ENCODE data around the gene PBRM1.
"Not testable (repeated sequence)": the region's sequence is repeated elsewhere in the genome, so short reads cannot be mapped to it uniquely, and the experiment has no call there.

PBRM1 gene

GRCh38 chr3:52685709-52686691 is at the start of gene PBRM1, which contains the start of gene GNL3:
Gene PBRM1, minus strand, starts transcription at chr3:52685913.
Gene GNL3, plus strand, starts transcription at chr3:52686032. Its CDS starts 61 bp downstream, at chr3:52686093.
- DNase-seq (ENCODE audit: low read depth), result peak; percentile 83

DNA sequence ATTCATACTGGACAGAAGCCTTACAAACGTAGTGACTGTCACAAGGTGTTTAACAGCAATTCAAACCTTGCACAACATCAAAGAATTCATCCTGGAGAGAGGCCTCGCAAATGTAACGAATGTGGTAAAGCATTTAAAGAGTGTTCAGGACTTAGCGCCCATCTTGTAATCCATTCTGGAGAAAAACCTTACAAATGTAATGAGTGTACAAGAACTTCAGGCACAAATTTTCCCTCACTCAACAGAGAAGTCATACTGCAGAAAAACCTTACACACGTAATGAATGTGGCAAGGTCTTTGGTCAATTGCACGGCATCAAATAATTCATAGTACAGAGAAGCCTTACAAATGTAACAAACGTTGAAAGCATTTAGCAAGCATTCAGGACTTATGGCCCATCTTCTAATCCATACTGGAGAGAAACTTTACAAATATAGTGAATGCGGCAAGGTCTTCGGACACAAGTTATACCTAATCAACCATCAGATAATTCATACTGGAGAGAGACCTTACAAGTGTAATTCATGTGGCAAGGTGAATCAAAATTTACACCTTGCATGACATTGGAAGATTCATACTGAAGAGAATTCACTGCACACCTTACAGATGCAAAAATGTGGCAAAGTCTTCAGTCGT is 47.7 kb upstream of the PBRM1 start:
- DNase-seq (ENCODE audit: low read depth), result no peak

GRCh38 chr3:52731590-52731989 is 45.9 kb upstream of the PBRM1 start:
- DNase-seq (ENCODE audit: low read depth), result no peak

DNA sequence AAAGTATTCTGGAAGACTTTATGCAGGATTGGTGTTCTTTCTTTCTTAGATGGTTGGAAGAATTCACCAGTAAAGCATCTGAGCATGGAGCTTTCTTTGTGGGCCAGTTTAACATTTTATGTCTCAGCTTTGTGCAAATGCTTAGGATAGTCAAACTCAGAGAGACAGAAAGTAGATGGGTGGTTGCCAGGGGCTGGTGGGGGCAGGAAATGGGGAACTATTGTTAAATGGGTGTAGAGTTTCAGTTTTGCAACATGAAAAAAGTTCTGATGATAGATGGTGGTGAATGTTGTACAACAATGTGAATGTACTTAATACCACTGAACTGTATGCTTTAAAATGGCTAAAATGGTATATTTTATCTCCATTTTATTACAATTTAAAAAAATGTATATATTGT is 45.0 kb upstream of the PBRM1 start:
- DNase-seq (ENCODE audit: low read depth), result no peak

GRCh38 chr3:52728753-52729152 is 43.0 kb upstream of the PBRM1 start:
- DNase-seq (ENCODE audit: low read depth), result not testable (repeated sequence)

DNA sequence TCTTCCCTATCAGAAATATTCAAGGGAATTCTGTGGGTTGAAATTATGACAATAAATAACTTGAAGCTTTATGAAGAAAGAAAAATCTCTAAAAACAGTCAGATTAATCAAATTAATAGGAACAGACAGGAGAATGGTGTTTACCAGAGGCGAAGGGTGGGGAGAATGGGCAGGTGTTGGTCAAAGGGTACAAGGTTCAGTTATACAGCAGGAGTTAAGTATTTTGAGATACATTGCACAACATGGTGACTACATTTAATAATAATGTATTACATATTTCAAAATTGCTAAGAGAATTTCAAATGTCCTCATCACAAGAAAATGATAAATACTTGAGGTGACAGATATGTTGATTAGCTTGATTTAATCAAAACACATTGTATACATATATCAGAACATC is 38.8 kb upstream of the PBRM1 start:
- no peak for DNase-seq (ENCODE audit: low read depth)

DNA sequence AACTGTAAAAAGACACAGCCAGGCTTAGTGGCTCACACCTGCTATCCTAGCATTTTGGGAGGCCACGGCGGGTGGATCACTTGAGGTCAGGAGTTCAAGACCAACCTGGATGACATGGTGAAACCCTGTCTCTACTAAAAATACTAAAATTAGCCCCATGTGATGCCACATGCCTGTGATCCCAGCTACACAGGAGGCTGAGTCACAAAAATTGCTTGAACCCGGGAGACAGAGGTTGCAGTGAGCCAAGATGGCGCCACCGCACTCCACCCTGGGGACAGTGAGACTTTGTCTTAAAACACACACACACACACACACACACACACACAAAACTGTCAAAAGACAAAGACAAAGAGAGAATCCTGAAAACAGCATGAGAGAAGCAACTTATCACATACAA is 38.2 kb upstream of the PBRM1 start:
- DNase-seq (ENCODE audit: low read depth), result no peak

DNA sequence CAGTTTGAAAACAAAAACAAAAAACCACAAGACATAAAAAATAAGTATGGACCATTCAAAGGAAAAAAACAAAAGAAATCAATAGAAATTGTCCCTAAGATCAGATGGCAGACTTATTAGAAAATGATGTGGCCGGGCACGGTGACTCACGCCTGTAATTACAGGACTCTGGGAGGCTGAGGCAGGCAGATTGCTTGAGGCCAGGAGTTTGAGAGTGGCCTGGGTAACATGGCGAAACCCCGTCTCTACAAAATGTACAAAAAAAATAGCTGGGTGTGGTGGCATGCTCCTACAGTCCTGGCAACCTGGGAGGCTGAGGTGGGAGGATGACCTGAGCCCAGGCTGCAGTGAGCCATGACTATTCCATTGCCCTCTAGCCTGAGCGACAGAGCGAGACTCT is 36.8 kb upstream of the PBRM1 start:
- DNase-seq (ENCODE audit: low read depth), result no peak

GRCh38 chr3:52721730-52722008 is 36.0 kb upstream of the PBRM1 start:
- DNase-seq (ENCODE audit: low read depth), result no peak

DNA sequence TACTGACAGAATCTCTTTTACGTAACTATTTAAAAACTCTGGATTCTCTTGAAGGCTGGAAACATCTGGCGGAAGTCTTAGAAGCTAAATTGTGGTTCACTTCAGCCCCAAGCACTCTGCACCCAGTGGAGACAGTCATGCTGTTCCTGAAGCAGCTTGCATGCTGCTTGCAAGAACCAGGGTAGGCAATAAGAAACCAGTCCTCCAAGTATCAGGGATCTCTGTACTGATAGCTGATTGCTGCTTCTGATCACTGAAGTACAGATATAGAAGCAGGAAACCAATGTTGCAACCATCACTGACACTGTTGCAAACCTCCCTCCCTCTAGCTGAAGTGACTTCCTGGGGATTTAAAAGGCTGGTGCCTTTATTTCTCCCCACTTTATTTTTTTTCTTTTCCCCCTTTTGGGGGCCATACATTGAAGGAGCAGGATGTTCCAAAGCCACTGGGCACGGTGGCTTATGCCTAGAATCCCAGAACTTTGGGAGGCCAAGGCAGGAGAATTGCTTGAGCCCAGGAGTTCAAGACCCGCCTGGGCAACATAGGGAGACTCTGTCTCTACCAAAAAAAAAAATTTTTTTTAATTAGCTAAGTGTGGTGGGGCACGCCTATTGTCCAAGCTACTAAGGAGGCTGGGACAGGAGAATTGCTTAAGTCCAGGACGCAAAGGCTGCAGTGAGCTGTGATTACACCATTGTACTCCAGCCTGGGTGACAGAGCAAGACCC is 35.5 kb upstream of the PBRM1 start:
- DNase-seq (ENCODE audit: low read depth), result no peak

- DNase-seq (ENCODE audit: low read depth), result no peak
Measured at GRCh38 chr3:52719618-52720017, 33.9 kb upstream of the PBRM1 start.

GRCh38 chr3:52715714-52716305 is 30.1 kb upstream of the PBRM1 start:
- no peak for DNase-seq (ENCODE audit: low read depth)

- no peak for DNase-seq (ENCODE audit: low read depth)
Measured at GRCh38 chr3:52714335-52715302, 28.9 kb upstream of the PBRM1 start.

GRCh38 chr3:52712291-52713212 is 26.8 kb upstream of the PBRM1 start:
- DNase-seq (ENCODE audit: low read depth), result no peak

- no peak for DNase-seq (ENCODE audit: low read depth)
Measured at GRCh38 chr3:52710512-52710911, 24.8 kb upstream of the PBRM1 start.

DNA sequence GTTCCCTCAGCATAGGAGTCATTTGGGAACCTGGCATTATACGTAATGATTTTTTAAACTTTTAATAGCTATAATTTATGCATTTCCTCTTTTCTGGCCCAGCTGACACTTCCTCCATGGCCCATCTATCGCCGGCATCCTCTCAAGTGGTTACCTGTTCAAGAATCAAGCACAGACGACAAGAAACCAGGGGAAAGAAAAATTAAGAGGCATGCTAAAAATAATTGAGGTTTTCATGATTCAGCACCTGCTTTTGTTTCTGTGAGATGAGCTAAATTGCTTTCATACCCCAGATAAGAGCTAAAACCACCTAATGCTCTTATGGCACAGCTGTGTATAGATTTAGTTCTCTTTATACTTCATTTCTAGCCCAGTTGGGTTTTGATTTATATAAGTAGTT is 21.9 kb upstream of the PBRM1 start:
- DNase-seq (ENCODE audit: low read depth), result no peak

DNA sequence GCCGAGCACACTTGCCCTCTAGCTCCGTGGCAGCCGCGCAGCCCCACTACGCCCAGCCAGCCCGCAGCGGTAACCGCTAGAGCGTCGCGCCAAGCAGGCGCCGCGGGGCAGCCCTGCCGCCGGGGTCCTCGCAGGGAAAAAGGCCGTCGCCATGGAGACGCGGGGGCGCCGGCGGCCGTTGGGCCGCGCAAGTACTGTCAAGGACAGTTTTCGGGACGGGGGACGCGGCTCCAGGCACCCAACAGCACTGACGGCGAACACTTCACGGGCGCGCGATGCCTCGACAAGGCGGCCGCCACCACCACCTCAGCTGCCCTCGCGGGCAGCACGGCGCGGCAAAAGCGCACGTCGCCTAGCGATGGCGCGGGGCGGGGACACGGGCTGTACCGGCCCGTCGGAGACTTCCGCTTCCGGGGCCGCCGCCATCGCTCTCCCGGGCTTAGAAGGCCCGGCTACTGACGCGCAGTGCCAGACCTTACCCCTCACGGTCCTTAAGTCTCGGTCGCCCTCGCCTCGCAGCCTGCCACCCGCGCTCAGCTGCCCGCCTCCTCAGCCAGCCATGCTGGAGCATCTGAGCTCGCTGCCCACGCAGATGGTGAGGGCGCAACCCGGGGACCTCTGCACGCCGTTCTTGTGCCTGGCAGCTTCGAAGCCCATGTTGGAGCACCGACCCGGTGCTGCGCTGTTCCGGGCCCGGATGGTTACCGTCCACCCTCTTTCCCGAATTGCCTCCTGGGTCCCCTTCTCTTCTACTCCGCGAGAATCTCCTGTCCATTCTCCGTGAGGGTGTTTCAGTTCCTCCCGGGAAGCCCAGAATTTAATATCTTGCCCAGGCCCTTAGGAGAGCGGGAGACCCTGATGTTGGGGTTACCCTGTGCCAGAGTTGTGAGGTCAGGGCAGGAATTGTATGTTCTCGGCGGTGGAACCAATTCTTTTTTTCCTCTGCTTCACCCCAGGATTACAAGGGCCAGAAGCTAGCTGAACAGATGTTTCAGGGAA is 20.3 kb upstream of the PBRM1 start, which contains the start of the genes GLT8D1 and SPCS1:
Gene GLT8D1 (minus strand): TSS at position 104 of the 999 bp plus-strand sequence. CDS start 5,331 bp downstream, outside the sequence.
Gene SPCS1 (plus strand): TSS at position 419 of the 999 bp plus-strand sequence. CDS start 141 bp downstream, at position 560.
- DNase-seq (ENCODE audit: low read depth), result peak; percentile 71

DNA sequence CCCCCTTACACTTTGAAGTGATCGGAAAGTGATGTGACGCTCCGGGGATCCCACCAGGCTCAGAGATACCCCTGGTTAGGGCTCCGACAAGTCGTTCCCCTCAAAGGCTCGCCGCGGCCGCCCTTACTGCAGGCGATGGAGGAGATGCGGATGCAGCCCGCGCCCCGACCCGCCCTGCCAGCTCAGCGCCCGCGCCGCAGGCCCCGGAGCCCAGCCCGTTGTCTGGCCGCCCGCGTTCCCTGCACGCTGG is 19.6 kb upstream of the PBRM1 start:
- DNase-seq (ENCODE audit: low read depth), result no peak

Data from HS-27A (cell line).